Measurements from ENCODE around the gene WFDC10A.
"Not testable (repeated sequence)": the region's sequence is repeated elsewhere in the genome, so short reads cannot be mapped to it uniquely, and the experiment has no call there.

The WFDC10A gene

DNA sequence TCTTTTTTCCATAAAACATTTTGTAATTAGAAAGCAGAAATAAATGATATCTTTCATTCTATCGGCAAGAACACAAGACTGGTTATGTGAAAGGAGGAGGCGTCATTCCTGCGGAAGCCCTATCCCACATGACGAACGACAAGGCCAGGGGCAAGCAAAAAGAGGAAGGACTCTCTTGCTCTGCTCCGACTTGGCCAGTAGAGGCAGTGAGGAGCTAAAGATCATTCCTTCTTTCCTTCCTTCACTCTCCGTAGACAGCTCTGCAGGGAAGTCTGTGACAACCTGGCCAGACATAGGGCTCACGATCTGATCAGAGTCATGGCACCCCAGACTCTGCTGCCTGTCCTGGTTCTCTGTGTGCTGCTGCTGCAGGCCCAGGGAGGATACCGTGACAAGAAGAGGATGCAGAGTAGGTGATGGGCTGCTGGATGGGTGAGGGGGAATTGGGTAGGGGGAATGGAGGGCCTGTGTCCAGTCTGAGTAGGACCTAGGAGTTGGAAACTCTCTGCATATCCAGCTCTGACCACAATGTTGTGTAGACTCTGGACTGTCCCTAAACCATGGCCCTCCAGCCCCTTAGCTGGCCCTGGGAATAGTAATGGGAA lies at the start of gene WFDC10A:
Gene WFDC10A (plus strand): TSS at position 244 of the 605 bp plus-strand sequence. CDS start 75 bp downstream, at position 319.
- no peak for DNase-seq (ENCODE audit: low read depth)

GRCh38 chr20:45581702-45582101 lies 47.8 kb upstream of the WFDC10A start:
- no peak for DNase-seq (ENCODE audit: low read depth)

- no peak for DNase-seq (ENCODE audit: low read depth)
Measured at GRCh38 chr20:45583502-45583901, 46.0 kb upstream of the WFDC10A start.

GRCh38 chr20:45584294-45584693 lies 45.2 kb upstream of the WFDC10A start:
- DNase-seq (ENCODE audit: low read depth): not testable (repeated sequence)

DNA sequence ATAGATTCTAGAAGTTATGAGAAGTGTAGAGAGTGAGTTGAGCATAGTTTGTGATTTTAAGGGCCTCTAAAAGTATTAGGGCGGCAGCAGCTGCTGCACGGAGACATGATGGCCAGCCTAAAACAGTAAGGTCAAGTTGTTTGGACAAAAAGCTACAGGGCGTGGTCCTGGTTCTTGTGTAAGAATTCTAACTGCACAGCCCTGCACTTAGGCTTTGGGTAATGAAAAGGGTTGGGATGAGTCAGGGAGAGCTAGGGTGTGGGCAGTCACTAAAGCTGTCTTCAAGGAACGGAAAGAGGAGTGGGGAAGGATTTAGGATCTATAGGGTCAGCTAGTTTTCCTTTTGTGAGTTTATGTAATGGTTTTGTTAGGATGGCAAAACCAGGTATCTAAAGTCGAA lies 43.6 kb upstream of the WFDC10A start:
- DNase-seq (ENCODE audit: low read depth): not testable (repeated sequence)

GRCh38 chr20:45588800-45589199 lies 40.7 kb upstream of the WFDC10A start:
- DNase-seq (ENCODE audit: low read depth): no peak

DNA sequence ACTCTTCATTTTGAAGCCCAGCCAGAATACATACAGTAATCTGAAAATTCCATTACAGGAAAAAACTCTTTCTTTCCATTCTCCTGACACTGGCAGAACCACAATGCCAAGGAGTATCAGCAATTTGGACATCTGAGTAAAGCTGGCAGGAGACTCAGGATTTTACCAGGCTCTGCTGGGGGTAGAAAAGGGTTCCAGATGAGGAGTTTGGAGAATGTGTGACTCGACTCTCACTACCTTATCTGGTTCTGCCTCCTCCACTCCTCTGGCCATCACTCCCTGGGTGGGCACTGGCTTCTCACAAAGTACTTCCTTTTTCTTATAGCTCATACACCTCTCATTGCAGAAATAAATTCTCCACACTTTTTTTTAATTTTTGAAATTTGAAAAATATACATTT lies 39.8 kb upstream of the WFDC10A start:
- DNase-seq (ENCODE audit: low read depth): no peak

GRCh38 chr20:45592574-45593189 lies 36.9 kb upstream of the WFDC10A start:
- no peak for DNase-seq (ENCODE audit: low read depth)

- no peak for DNase-seq (ENCODE audit: low read depth)
Measured at GRCh38 chr20:45593498-45593897, 36.0 kb upstream of the WFDC10A start.

DNA sequence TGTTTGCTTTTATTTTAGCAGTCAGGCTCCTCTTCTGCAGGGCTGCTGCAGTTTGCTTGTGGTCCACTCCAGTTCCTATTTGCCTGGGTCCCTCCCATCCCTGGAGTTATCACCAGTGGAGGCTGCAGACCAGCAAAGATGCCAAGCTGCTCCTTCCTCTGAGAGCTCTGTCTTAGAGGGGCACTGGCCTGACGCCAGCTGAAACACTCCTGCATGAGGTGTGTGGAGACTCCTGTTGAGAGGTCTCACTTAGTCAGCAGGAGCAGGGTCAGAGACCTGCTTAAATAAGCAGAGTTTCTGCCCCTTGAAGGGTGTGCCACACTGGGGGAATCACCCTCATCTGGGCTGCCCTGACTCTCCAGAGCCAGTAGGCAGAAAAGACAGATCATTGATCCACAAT lies 34.3 kb upstream of the WFDC10A start:
- DNase-seq (ENCODE audit: low read depth): no peak

DNA sequence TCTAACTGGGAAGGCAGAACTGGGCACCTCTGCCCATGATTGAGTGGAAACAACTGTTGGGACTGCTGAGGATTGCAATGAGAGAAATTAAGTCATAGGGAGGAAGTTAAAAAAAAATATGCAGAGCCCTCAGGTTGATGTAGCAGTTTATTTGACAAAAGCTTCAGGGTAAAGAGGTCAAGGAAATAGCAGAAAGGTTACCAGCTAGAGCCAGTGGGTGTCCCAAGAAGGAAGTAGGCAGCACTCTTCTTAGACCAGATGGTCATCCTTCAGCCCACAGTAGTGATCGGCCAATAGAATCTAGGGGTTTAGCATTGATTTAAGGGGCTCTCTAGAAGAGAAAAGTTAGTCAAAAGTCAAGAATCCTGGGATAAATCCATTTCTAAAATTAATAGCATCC lies 21.7 kb upstream of the WFDC10A start:
- no peak for DNase-seq (ENCODE audit: low read depth)

DNA sequence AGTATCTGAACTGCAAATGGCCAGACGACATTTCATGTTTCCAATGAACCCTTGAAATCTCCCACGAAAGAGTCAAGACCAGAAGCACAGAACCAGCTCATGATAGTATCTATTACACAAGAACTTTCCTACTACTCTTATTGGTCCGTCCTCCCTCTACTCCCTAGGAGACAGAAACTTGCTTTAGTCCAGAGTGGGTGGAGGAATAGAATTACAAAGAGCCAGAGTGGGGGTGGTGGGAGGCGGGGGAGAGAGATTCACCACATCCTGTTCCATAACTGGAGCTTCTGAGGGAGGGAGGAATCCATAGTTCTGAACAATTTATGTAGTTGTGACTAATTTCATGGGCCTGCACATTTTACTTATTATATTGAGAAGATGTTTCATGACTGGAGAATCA lies 18.5 kb upstream of the WFDC10A start:
- no peak for DNase-seq (ENCODE audit: low read depth)

DNA sequence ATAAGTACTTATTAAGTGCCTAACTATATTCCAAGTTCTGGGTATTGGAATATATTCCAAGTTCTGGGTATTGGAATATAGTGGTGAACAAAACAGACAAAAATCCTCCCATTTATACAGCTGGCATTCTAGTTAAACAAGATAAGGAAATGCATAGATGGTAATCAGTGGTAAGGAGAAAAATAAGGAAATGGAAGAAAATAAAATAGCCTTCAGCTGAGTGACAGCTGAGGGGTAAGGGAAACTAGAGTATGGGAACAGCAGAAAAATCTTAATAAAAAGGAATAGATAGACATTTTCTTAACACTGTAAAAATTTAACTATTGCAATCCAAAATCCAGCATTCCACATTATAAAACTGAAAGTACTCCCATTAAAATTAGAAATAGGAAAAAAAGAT lies 17.2 kb upstream of the WFDC10A start:
- DNase-seq (ENCODE audit: low read depth): no peak

GRCh38 chr20:45617591-45617990 lies 11.9 kb upstream of the WFDC10A start:
- no peak for DNase-seq (ENCODE audit: low read depth)

- no peak for DNase-seq (ENCODE audit: low read depth)
Measured at GRCh38 chr20:45621593-45621992, 7.9 kb upstream of the WFDC10A start.

- DNase-seq (ENCODE audit: low read depth): no peak
Measured at GRCh38 chr20:45626540-45626939, 3.0 kb upstream of the WFDC10A start.

DNA sequence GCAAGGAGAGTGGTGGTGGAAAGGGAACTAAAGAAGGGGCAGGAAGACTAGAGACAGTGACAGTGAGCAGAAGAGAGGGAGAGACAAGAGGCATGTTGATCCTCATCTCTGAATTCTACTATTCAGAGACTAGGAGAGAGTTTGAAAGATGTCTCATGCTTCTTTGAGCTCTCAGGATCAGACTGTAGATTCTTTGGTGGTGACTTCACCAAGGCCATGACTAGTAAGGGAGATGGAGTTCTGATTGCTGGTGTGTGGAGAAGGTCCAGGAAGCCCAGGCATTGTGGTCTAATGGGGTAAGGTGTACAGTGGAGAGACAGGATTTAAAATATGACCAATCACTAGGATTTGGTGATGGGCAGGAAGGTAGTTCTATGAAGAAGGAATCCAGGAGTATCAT lies 832 bp downstream of the WFDC10A start:
- DNase-seq (ENCODE audit: low read depth): no peak

DNA sequence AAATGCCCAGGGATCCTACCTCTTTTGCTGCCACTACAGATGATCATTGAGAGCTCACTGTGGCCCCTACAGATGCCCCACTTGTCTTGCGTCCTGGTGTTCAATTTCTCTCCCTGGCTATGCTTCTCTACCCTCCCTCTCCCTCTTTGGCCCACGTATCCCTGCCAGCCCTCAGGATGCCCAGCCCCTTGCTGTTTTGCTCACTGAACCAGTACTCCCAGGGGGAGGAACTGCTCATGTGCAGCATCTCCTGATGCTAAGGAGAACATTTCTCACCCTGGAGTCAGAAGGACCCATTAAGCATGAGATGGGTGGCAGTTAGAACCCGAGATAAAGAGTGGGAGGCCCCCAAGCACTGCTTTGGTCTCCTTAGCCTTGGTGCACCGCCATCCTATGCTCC lies 1.6 kb downstream of the WFDC10A start, which contains the start of gene WFDC9:
Gene WFDC9 (minus strand): TSS at position 101 of the 400 bp plus-strand sequence. CDS start 21,103 bp downstream, outside the sequence.
- DNase-seq (ENCODE audit: low read depth): no peak

- DNase-seq (ENCODE audit: low read depth): no peak
Measured at GRCh38 chr20:45636513-45636912, 7.0 kb downstream of the WFDC10A start.

DNA sequence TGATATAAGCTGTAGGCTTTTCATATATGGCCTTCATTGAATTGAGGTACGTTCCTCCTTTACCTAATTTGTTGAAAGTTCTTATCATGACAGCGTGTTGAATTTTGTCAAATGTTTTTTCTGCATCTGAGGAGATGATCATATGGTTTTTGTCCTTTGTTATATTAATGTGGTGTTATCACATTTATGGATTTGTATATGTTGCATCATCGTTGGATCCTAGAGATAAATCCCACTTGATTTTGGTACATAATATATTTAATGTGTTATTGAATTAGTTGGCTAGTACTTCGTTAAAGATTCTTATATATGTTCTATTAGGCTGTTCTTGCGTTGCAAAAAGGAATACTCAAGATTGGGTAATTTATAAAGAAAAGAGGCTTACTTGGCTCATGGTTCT lies 10.1 kb downstream of the WFDC10A start:
- DNase-seq (ENCODE audit: low read depth): no peak

DNA sequence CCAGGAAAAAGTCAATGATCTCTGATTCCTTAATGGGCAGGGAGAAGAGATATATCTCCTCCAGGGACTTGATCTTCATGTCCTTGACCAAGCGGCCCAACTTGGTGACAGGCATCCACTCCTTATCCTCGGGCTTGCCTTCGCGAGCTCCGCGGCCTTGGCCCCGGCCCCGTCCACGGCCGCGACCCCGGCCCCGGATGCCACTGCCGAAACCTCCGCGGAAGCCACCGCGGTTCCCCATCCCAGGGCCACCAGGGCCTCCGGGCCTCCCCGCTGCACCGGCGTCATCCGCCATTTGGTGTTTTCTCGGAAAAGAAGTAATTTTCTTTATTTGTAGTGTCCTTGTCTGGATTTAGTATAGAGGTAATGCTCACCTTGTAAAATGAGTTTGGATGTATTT lies 11.5 kb downstream of the WFDC10A start:
- not testable (repeated sequence) for DNase-seq (ENCODE audit: low read depth)

GRCh38 chr20:45645869-45646268 lies 16.3 kb downstream of the WFDC10A start:
- DNase-seq (ENCODE audit: low read depth): not testable (repeated sequence)

DNA sequence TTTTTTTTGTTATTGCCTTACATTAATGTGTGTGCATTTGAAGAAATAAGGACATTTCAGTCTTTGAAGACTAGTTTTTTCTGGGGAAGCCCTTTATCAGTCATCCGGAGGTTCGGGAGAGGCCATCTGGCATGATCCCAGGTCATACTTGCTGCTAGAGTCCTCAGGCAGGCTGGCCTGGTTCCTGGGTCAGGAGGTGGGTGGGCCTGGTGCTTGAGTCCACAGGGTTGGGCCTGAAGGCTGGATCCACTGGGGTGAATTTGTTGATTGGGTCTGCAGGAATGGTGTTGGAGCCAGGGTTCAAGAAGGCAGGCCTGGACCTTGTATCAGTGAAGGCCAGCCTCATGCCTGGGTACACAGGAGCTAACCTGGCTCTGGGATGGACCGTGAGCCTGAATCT lies 17.3 kb downstream of the WFDC10A start:
- no peak for DNase-seq (ENCODE audit: low read depth)

DNA sequence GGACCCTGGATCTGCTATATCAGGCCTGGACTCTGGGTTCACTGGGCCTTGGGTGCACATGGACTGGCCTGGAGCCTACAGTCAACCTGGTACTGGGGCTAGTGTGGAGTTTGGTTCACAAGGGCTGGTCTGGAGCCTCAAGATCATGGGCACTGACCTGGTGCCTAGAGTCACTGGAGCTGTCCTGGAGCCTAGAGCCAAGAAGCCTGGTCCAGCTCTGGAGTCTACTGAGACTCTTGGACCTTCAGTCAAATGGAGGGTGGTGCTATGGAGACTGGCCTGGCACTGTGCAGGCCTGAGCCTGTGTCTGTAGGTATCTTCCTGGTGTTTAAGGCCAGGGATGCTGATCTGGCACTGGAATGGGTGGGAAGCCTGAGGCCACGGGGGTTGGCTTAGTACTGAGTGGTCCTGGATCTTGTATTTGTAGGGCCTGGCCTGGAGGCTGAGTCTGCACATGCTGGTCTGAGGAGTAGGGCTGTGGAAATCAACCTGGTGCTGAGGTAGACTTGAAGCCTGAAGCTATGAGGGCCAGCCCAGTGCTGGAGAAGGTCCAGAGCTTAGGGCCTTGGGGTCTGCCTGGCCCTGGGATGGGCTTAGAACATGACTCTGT lies 18.0 kb downstream of the WFDC10A start:
- no peak for DNase-seq (ENCODE audit: low read depth)
